GM12892 (cell line): ENCODE measurements around the gene ARHGAP11A.

Source experiments
- POLR2A ChIP-seq: IDR thresholded peaks from 2 replicates; pipeline ENCODE4 v1.6.1; 2011; ENCODE audit warnings: low read depth, low read length, control low read depth
- POLR2AphosphoS5 ChIP-seq: IDR thresholded peaks from 2 replicates; pipeline ENCODE4 v1.6.1; 2011; ENCODE audit warnings: low read depth, low read length, control low read depth
- TAF1 ChIP-seq: IDR thresholded peaks from 2 replicates; pipeline ENCODE4 v1.6.1; 2011; ENCODE audit warnings: low read depth, mild to moderate bottlenecking, control low read depth, low read length, borderline replicate concordance

DNA sequence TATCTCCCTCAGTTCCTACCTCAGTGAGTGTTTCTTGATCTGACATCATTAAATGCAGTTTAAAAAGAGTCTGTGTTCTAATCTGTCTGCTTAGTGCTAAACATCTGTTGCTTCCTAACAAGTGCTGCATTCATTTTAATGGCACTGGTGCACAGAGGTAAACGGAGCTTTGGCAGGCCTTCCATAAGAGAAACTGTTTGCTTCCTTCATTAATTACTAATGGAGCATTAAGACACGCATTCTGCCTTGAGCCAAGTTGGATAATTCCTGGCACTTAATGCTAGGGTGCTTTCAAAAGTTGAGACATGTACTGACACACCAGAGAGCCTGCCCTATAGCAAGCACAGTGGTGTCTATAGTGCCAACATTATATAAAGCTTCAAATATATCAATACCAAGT is 60.9 kb downstream of the ARHGAP11A start:
- TF ChIP-seq POLR2AphosphoS5 (no peak), POLR2A (no peak), TAF1 (no peak)
